A673 (cell line): ENCODE measurements around the gene PALM2AKAP2. TPM values are rescaled to one million over a fixed set of nuclear protein-coding genes. Genes with fewer than 3 reads are reported as not detected.

ENCODE experiments used
- BruUV-seq: library from RNA; stranded (reverse); fragments of 400-500 nt; replicated peaks from 2 replicates; lab custom pipeline; 2021; lab: Mats Ljungman, UMichigan
- CTCF ChIA-PET: fragments of 300-600 bp; sonication (Branson Sonifier 250); formaldehyde crosslinking; loops from one replicate; lab custom pipeline; 2022; ENCODE audit warnings: antibody characterized with exemption; lab: Charles Lee
- POLR2A ChIA-PET: fragments of 300-600 bp; sonication (Branson Sonifier 250); formaldehyde crosslinking; loops from one replicate; lab custom pipeline; 2022; ENCODE audit warnings: antibody characterized with exemption; ENCODE audit not compliant: low non-redundant PET; lab: Charles Lee
- DNase-seq: peaks from one replicate; pipeline ENCODE4 v3.0.0-alpha.2; 2015; ENCODE audit warnings: low spot score
- H3K27ac ChIP-seq: fragments of 200-600 bp; sonication (generic); 2 replicates; pipeline ENCODE4 v1.5.1; 2016; ENCODE audit warnings: mixed run types, low read depth, mild to moderate bottlenecking, mixed read lengths, antibody characterized with exemption, low read length; ENCODE audit not compliant: poor library complexity, severe bottlenecking
- H3K27me3 ChIP-seq: fragments of 200-600 bp; sonication (generic); replicated peaks from 2 replicates; pipeline ENCODE4 v1.6.1; 2017; ENCODE audit warnings: mixed run types, low read depth, mild to moderate bottlenecking, mixed read lengths, antibody characterized with exemption, low read length; ENCODE audit not compliant: insufficient read depth, poor library complexity
- H3K36me3 ChIP-seq: fragments of 200-600 bp; sonication (generic); 2 replicates; pipeline ENCODE4 v1.6.1; 2016; ENCODE audit warnings: mixed run types, mild to moderate bottlenecking, mixed read lengths, antibody characterized with exemption, low read length; ENCODE audit not compliant: insufficient read depth, poor library complexity, severe bottlenecking
- H3K4me1 ChIP-seq: fragments of 200-600 bp; sonication (generic); 2 replicates; pipeline ENCODE4 v1.6.1; 2017; ENCODE audit warnings: mixed run types, mild to moderate bottlenecking, mixed read lengths, antibody characterized with exemption, low read length; ENCODE audit not compliant: insufficient read depth, poor library complexity, severe bottlenecking
- H3K4me3 ChIP-seq: fragments of 200-600 bp; sonication (generic); 2 replicates; pipeline ENCODE4 v1.5.1; 2016; ENCODE audit warnings: low read depth, mixed run types, mild to moderate bottlenecking, mixed read lengths, low read length; ENCODE audit not compliant: poor library complexity, severe bottlenecking
- H3K9me3 ChIP-seq: fragments of 200-600 bp; sonication (generic); 2 replicates; pipeline ENCODE4 v1.6.1; 2016; ENCODE audit warnings: mixed run types, low read depth, mild to moderate bottlenecking, mixed read lengths, antibody characterized with exemption, low read length; ENCODE audit not compliant: poor library complexity, severe bottlenecking
- EZH2 ChIP-seq: fragments of 200-600 bp; sonication (generic); IDR thresholded peaks from 2 replicates; pipeline ENCODE4 v1.6.1; 2017; ENCODE audit warnings: borderline replicate concordance, low read depth, mild to moderate bottlenecking, mixed read lengths, antibody characterized with exemption, low read length; ENCODE audit not compliant: poor library complexity, severe bottlenecking
- intact Hi-C: fragments of 100-400 bp; cut with micrococcal nuclease; formaldehyde crosslinking; loops from one replicate; pipeline ENCODE4 v1.10.0; 2022; ENCODE audit not compliant: unreplicated experiment
- total RNA-seq: library from RNA; stranded (reverse); gene quantifications from 2 replicates; pipeline ENCODE4 v1.2.3, GENCODE V29; 2021
- TF ChIP-seq, protein P1 (sequence below): fragments of 300-800, 200-600 bp; sonication (generic); conservative IDR thresholded peaks from 2 replicates; pipeline ENCODE4 v1.5.1; 2017; ENCODE audit warnings: low read depth, mild to moderate bottlenecking, antibody characterized with exemption, low read length, moderate library complexity, mixed read lengths

PALM2AKAP2 gene
- total RNA-seq, 1 experiment from 2014 or later: 5.0 TPM

- Histone ChIP-seq H3K27ac (no peak overlapping the region), H3K27me3 (no peaks in the 10 kb centered on the region), H3K4me3 (no peak overlapping the region), H3K9me3 (no peaks in the 10 kb centered on the region), H3K36me3 (no peaks in the 10 kb centered on the region), H3K4me1 (no peaks in the 10 kb centered on the region)
- DNase-seq: peak; percentile 44
- TF ChIP-seq, protein P1, sequence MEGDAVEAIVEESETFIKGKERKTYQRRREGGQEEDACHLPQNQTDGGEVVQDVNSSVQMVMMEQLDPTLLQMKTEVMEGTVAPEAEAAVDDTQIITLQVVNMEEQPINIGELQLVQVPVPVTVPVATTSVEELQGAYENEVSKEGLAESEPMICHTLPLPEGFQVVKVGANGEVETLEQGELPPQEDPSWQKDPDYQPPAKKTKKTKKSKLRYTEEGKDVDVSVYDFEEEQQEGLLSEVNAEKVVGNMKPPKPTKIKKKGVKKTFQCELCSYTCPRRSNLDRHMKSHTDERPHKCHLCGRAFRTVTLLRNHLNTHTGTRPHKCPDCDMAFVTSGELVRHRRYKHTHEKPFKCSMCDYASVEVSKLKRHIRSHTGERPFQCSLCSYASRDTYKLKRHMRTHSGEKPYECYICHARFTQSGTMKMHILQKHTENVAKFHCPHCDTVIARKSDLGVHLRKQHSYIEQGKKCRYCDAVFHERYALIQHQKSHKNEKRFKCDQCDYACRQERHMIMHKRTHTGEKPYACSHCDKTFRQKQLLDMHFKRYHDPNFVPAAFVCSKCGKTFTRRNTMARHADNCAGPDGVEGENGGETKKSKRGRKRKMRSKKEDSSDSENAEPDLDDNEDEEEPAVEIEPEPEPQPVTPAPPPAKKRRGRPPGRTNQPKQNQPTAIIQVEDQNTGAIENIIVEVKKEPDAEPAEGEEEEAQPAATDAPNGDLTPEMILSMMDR: no peak
- TF ChIP-seq EZH2: no peak
- ChIA-PET POLR2A (no interaction called here), CTCF (no interaction called here)
- no TSS peak for BruUV-seq
- intact Hi-C loops: no loop called here
These were observed 34.4 kb upstream of the PALM2AKAP2 start for GRCh38 chr9:109745335-109746283.

- H3K27ac ChIP-seq: no peak overlapping the region
- ChIA-PET POLR2A (no interaction called here), CTCF (no interaction called here)
- H3K4me1 ChIP-seq: no peaks in the 10 kb centered on the region
- TF ChIP-seq EZH2: no peak
- TF ChIP-seq, protein P1: no peak
- H3K27me3 ChIP-seq: no peaks in the 10 kb centered on the region
- H3K36me3 ChIP-seq: no peaks in the 10 kb centered on the region
- BruUV-seq: no TSS peak
- no peaks in the 10 kb centered on the region for H3K9me3 ChIP-seq
- H3K4me3 ChIP-seq: no peak overlapping the region
- DNase-seq: no peak
- intact Hi-C loops: no loop called here
These were observed 28.7 kb upstream of the PALM2AKAP2 start for GRCh38 chr9:109751253-109751652.

- POLR2A ChIA-PET: interaction anchor here (0.6 kb wide), 1 partner anchor 15 kb away, joined by 3 read pairs; no protein-coding TSS in a partner anchor
These were observed 26.7 kb upstream of the PALM2AKAP2 start for GRCh38 chr9:109753308-109753707.

More at GRCh38 chr9:109753308-109753707, 26.7 kb upstream of the PALM2AKAP2 start:
- BruUV-seq: no TSS peak
- TF ChIP-seq, protein P1: no peak
- no peak for TF ChIP-seq EZH2
- CTCF ChIA-PET: no interaction called here
- intact Hi-C loops: no loop called here
- no peaks in the 10 kb centered on the region for H3K4me1 ChIP-seq
- H3K4me3 ChIP-seq: no peak overlapping the region
- no peak overlapping the region for H3K27ac ChIP-seq
- H3K27me3 ChIP-seq: no peaks in the 10 kb centered on the region
- no peak for DNase-seq
- H3K36me3 ChIP-seq: no peaks in the 10 kb centered on the region
- H3K9me3 ChIP-seq: no peaks in the 10 kb centered on the region
